Activated CD8-positive, alpha-beta memory T cell treated with anti-CD3 and anti-CD28 coated beads, Interleukin-2, amount 50 U/mL, for 24 hours (primary cell): Measurements from ENCODE around the gene MED26.

ENCODE experiments used
- DNase-seq: peaks from one replicate; pipeline ENCODE4 v3.0.0-alpha.2; 2020; ENCODE audit errors: extremely low read depth

The MED26 gene

GRCh38 chr19:16537111-16537510 lies 90.9 kb downstream of the MED26 start:
- no peak for DNase-seq

GRCh38 chr19:16536130-16536529 lies 91.9 kb downstream of the MED26 start:
- DNase-seq = no peak

GRCh38 chr19:16535381-16535780 lies 92.6 kb downstream of the MED26 start:
- no peak for DNase-seq

- no peak for DNase-seq
These were observed 95.4 kb downstream of the MED26 start for GRCh38 chr19:16532440-16533234.

GRCh38 chr19:16531380-16531669 lies 96.7 kb downstream of the MED26 start:
- no peak for DNase-seq

- DNase-seq = no peak
These were observed 97.2 kb downstream of the MED26 start for GRCh38 chr19:16530540-16531379.

GRCh38 chr19:16529466-16530144 lies 98.4 kb downstream of the MED26 start:
- DNase-seq = no peak

GRCh38 chr19:16527971-16528521 lies 100.0 kb downstream of the MED26 start:
- DNase-seq = no peak

- no peak for DNase-seq
These were observed 100.6 kb downstream of the MED26 start for GRCh38 chr19:16527334-16527935.

GRCh38 chr19:16525751-16526481 lies 102.1 kb downstream of the MED26 start:
- DNase-seq = no peak

- DNase-seq = no peak
These were observed 102.8 kb downstream of the MED26 start for GRCh38 chr19:16524991-16525734.
